GM18517 (cell line): ENCODE measurements around the gene LTB.
"Not testable (repeated sequence)": the region's sequence is repeated elsewhere in the genome, so short reads cannot be mapped to it uniquely, and the experiment has no call there.

Experiments
- ATAC-seq: cut with Tn5 transposase; IDR thresholded peaks from one replicate; pipeline ENCODE4 v1.9.1; 2021; ENCODE audit warnings: mild to moderate bottlenecking, moderate library complexity; ENCODE audit not compliant: unreplicated experiment

LTB gene

GRCh38 chr6:31556307-31556706, 25.9 kb downstream of the LTB start:
- ATAC-seq = no peak

DNA sequence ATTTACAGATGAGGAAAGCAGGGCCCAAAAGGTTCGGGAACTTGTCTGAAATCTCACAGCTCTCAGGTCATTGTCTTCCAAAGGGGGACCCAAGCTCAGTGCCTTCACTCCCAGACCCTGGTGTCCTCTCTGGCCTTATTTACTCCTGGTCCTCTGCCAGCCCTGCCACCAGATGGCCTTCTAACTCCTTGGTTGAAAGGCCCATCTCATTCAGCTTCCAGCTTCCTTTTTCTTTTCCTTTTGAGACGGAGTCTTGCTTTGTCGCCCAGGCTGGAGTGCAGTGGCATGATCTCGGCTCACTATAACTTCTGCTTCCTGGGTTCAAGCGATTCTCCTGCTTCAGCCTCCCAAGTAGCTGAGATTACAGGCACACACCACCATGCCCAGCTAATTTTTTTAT, 30.9 kb downstream of the LTB start:
- ATAC-seq = not testable (repeated sequence)

GRCh38 chr6:31548544-31548873, 33.7 kb downstream of the LTB start:
- no peak for ATAC-seq

GRCh38 chr6:31547727-31548543, 34.3 kb downstream of the LTB start:
- ATAC-seq = no peak

DNA sequence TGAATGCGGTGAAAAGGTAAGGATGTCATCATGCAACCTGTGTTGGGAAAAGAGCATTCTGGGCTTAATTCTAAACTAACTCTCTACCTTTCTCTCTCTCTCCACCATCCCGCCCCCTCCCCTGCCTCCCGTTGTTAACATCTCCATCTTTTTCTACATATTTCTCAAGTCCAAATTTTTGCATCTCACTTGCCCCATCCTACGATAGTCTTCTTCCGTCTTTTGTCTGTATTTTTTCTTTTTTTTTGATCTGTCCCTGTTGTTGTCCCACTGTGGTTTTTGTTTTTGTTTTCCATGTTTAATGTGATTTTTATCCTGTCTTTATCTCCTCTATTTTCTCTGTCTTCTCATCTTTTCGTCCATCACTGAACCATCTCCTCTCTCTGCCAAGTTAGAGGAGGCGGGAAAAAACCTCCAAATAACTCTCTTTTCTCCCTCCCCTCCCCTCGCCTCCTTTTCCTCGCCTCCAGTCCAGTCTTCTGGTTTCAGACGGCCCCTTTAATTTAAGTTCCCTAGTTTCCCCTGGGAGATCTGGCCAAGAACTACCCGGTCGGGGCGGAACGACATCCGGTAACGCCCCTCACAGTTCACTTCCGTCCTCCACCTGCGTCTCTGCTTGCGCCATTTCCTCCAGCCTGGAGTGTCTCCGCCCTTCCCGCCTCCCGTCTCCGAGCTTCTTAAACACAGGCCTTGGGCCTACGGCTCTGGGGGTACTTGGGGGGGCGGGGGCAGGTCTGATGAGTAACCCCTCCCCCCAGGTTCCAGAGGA, 35.1 kb downstream of the LTB start, which contains the start of gene NFKBIL1:
Gene NFKBIL1 (plus strand): TSS at position 651 of the 769 bp plus-strand sequence. CDS start 87 bp downstream, at position 738.
- peak; percentile 50 for ATAC-seq

- peak; percentile 53 for ATAC-seq
Measured at GRCh38 chr6:31546339-31546957, 35.8 kb downstream of the LTB start, which contains the start of gene ATP6V1G2. Gene ATP6V1G2 (minus strand): TSS chr6:31546608. CDS start chr6:31546559, 49 bp downstream.

GRCh38 chr6:31545291-31545690, 36.9 kb downstream of the LTB start:
- no peak for ATAC-seq

GRCh38 chr6:31544676-31545075, 37.5 kb downstream of the LTB start:
- no peak for ATAC-seq

GRCh38 chr6:31543639-31544038, 38.6 kb downstream of the LTB start:
- ATAC-seq = no peak

- peak; percentile 63 for ATAC-seq
Measured at GRCh38 chr6:31541658-31542521, 40.3 kb downstream of the LTB start, which contains the start of gene DDX39B. Gene DDX39B (minus strand): TSS chr6:31542003. CDS start chr6:31540532, 1,471 bp downstream.

DNA sequence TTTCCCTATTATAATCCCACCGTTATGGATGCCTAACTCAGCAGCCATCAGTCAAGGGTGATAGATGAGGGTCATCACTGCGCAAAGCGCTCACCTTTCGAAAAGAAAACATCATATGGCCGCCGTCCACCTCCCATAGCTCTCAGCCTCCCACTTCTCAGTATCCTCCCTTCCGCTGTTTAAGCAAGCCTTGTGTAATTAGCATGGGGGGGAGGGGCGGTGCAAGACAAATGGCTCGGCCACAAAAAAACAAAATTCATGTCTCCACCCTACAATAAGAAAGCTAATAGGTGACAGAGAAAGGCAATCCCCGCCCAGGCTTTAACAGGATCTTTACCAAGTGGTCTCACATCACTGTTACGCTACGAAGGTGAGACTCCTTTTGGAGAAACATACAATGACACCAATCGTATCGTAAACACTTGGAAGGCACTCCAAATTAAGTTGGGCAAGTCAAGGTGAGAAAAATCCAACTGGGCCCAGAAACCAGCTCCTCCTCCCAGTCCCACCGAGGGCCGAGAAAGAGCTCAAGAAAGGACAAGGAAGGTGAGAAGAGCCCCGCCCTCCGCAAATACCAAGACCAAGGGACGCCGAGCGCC, 41.1 kb downstream of the LTB start:
- no peak for ATAC-seq

GRCh38 chr6:31540640-31541039, 41.6 kb downstream of the LTB start:
- no peak for ATAC-seq

GRCh38 chr6:31538805-31539400, 43.3 kb downstream of the LTB start:
- ATAC-seq = no peak

GRCh38 chr6:31535538-31536324, 46.5 kb downstream of the LTB start:
- no peak for ATAC-seq

DNA sequence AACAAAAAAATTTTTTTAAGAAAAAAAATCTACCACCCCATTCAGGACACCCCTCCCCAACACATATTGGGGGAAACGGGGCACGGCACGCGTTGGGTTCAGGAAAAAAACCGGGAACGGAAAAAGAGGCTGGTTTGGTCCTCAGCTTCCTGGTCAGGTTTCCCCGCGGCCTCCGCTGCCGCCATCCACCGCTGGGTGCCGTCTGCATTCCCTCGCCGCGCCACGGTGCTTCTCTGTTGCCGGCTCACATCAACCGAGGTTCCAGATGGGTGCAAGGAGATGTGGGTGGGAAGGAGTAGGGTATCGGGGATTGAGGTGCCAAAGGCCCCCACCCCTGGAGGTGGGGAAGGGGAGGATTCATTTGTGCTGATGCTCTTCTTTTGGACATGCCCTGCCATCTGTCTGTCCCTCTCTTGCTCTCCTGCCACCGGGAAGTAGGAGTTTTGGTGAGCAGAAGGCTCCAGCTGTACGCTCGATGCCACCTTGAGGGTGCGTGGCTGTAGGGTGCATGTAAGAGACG, 47.6 kb downstream of the LTB start:
- no peak for ATAC-seq

GRCh38 chr6:31534011-31534410, 48.2 kb downstream of the LTB start:
- no peak for ATAC-seq

GRCh38 chr6:31533455-31533841, 48.8 kb downstream of the LTB start:
- ATAC-seq = no peak

- no peak for ATAC-seq
Measured at GRCh38 chr6:31532644-31533454, 49.4 kb downstream of the LTB start.
